GM21360 (cell line): ENCODE results near the gene ARHGEF7.
"Not testable (repeated sequence)": the region's sequence is repeated elsewhere in the genome, so short reads cannot be mapped to it uniquely, and the experiment has no call there.

ENCODE experiments used
- ATAC-seq: cut with Tn5 transposase; IDR thresholded peaks from one replicate; pipeline ENCODE4 v1.9.1; 2021; ENCODE audit warnings: mild to moderate bottlenecking, moderate library complexity; ENCODE audit not compliant: unreplicated experiment

The ARHGEF7 gene, protein sequence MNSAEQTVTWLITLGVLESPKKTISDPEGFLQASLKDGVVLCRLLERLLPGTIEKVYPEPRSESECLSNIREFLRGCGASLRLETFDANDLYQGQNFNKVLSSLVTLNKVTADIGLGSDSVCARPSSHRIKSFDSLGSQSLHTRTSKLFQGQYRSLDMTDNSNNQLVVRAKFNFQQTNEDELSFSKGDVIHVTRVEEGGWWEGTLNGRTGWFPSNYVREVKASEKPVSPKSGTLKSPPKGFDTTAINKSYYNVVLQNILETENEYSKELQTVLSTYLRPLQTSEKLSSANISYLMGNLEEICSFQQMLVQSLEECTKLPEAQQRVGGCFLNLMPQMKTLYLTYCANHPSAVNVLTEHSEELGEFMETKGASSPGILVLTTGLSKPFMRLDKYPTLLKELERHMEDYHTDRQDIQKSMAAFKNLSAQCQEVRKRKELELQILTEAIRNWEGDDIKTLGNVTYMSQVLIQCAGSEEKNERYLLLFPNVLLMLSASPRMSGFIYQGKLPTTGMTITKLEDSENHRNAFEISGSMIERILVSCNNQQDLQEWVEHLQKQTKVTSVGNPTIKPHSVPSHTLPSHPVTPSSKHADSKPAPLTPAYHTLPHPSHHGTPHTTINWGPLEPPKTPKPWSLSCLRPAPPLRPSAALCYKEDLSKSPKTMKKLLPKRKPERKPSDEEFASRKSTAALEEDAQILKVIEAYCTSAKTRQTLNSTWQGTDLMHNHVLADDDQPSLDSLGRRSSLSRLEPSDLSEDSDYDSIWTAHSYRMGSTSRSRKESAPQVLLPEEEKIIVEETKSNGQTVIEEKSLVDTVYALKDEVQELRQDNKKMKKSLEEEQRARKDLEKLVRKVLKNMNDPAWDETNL

DNA sequence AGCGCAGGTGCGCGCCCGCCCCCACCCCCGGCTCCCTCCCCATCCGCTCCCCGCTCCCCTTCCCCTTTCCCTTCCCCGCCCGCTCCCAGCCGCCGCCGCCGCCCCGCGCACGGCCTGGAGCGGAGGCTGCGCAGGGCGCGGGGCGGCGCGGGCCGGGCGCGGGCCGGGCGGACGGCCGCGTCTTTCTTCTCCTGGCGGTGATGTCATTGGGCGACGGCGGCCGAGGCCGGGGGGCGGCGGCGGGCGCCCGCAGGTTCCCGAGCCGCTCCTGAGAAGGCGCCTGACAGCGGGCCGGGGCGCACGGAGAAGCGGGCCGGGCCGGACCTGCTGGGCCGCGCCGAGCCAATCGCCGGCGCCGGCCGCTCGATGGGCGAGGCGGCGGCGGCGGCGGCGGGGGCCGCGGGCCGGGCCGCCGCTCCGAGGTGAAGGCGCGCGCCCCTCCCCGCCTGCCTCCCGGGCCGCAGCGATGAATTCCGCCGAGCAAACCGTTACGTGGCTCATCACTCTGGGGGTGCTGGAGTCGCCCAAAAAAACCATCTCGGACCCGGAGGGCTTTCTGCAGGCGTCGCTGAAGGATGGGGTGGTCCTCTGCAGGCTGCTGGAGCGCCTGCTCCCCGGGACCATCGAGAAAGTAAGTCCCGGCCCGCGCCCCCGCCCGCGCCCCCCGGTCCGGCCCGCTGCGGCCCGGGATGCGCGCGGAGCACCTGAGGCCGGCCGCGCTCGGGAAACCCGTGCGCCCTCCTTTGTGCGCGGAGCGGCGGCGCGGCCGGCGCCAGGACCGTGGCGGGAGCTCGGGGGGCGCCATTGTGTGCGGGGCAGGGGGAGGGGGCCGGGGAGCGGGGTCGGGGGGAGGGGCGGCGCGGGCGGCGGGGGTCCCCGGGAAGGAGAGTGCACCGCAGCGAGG, at the start of gene ARHGEF7:
Gene ARHGEF7, plus strand, starts transcription at position 250 of the 904 bp plus-strand sequence. Its CDS starts 217 bp downstream, at position 467.
- no peak for ATAC-seq

DNA sequence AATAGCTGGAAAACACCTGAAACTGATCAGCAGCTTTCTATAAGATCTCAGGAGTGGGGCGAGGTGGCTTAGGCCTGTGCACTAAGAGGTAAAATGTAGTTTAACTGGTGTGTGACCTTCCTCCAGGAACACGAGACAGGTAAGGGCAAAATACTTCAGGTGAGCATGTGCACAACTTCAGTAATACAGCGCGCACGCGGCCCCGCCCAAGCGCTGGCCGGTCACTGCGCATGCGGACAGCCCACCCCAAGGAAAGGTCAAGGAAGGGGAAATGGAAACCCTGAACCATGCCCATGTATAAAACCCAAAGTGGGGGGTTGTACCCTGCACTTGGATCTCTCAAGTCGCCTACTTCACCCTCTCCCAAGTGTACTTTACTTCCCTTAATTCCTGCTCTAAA, 49.4 kb upstream of the ARHGEF7 start:
- no peak for ATAC-seq

DNA sequence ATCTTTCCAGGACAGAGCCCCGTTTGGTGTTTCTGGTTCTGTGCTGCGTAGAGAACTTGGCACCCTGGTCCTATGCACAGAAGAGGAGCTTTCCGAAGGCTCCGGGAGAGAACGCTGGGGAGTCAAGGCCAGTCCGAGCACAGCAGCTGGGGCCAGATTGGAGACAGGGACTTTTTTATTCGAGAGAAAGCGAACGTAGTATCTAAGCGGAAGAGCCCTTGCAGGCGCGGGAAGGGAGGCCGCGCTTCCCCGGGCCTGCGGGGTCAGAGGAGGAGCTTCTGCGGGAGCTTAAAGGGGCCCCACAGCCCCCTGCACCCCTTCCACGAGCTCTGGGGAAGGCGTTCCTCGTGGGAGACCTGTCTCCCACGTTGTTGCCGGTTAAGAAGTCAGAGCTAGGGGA, 48.6 kb upstream of the ARHGEF7 start:
- no peak for ATAC-seq

DNA sequence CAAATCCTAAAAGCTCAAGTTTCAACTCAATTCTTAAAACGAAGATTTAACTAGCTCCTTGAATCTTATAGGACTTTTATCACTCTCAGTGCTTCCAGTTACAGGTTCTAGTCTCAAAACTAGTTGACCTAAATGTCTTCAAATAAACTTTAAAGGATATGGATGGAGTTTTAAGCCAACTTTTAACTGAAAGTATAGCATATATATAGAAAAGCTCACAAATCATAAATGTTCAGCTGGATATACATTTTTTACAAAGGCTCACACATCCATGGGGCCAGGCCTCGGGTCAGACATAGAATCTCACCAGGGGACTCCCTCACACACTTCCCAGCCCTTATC, 47.1 kb upstream of the ARHGEF7 start:
- ATAC-seq = no peak

DNA sequence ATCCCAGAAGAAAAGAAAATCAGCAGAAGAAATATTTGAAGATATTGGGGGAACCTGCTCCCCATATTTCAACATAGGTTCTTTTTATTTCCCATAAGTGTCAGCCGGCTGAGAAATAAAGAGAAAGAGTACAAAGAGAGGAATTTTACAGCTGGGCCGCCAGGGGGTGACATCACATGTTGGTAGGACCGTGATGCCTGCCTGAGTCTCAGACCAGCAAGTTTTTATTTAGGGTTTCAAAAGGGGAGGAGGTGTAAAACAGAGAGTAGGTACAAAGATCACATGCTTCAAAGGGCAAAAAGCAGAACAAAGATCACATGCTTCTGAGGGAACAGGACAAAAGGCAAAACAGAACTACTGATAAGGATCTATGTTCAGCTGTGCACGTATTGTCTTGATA, 44.0 kb upstream of the ARHGEF7 start:
- ATAC-seq = not testable (repeated sequence)

DNA sequence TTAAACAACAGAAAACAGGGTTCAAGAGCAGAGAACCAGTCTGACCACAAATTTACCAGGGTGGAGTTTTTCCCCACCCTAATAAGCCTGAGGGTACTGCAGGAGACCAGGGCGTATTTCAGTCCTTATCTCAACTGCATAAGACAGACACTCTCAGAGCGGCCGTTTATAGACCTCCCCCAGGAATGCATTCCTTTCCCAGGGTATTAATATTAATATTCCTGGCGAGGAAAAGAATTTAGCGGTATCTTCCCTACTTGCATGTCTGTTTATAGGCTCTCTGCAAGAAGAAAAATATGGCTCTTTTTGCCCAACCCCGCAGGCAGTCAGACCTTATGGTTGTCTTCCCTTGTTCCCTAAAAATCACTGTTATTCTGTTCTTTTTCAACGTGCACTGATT, 43.6 kb upstream of the ARHGEF7 start:
- ATAC-seq = not testable (repeated sequence)

DNA sequence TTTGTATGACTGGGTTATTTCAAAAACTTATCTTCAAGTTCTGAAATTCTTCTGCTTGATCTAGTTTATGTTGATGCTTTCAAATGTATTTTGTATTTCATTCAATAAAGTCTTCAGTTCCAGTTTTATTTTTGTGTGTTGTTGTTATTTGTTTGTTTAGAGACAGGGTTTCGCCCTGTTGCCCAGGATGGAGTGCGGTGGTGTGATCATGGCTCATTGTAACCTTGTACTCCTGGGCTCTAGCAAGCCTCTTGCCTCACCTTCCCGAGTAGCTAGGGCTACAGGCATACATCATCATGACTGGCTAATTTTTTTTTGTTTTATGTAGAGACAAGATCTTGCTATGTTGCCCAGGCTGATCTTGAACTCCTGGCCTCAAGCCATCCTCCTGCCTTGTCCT, 40.3 kb upstream of the ARHGEF7 start:
- ATAC-seq = no peak

DNA sequence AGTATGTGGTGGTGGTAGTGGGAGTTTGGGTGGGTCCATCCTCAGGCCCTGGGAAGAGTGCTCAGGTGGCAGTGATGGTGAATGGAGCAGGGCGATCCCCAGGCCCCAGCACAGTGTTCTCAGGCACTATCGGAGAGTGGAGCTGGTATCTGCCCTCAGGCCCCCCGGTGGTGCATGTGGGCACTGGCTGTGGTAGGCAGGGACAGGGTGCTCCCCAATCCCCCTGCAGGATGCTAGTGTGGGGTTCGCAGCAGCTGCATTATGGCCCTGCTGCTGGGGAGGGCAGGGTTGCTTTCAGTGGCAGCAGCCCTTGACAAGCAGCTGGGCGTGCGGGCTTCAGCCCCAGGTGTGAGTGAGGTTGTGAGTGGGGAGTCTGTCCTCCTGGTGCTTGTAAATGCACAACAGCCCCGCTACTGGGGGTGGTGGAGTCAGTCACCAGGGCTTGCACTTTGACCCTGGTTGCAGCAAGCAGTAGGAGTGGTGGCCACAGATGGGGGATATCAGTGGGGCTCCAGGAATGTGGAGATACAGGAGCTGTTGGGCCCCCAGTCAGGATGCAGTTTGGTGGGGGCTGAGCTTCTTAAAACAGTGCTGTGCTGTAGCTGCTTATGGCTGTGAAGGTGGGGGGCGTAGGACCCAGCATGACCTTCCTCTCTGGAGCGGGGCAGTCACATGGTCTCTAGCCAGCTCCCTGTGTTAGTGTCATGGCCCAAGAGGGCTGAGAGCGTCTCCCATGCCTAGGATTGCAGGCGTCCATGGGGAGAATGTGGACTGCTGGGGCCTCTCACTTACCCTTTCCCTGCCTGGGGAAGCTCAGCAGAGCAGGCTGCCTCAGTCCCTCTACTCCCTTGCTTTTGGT, 38.7 kb upstream of the ARHGEF7 start:
- no peak for ATAC-seq

DNA sequence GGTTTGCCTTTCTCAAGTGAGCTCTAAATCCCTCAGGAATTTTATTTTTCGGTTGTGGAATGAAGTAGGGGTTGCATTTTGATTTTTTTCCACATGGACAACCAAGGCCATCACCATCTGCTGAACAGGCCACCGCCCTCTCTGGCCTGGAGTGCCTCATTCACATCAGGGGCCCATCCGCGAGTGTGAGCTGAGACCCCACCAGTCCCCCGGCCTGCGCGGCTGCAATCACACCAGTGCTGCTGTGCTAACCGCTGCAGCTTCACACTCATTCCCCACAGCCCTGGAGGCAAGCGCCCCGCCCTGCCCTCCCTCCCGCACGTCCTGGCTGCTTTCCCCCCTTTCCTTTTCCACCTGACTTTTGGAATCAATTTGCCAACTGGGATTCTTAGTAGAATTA, 35.7 kb upstream of the ARHGEF7 start:
- ATAC-seq = no peak

DNA sequence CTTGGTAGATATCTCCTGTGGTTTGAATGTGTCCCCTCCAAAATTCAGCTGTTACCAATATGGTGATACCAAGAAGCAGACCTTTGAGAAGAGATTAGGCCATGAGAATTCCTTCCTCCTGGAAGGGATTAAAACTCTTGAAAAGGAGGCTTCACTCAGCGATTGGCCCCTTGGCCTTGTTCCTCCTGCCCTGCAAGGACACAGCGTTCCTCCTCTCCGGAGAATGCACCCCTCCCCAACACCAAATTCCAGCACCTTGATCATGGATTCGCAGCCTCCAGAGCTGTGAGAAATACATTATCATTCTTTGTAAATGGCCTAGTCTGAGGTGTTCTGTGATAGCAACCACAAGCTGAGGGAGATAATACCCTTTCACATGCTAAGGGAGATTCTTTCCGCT, 34.5 kb upstream of the ARHGEF7 start:
- no peak for ATAC-seq

DNA sequence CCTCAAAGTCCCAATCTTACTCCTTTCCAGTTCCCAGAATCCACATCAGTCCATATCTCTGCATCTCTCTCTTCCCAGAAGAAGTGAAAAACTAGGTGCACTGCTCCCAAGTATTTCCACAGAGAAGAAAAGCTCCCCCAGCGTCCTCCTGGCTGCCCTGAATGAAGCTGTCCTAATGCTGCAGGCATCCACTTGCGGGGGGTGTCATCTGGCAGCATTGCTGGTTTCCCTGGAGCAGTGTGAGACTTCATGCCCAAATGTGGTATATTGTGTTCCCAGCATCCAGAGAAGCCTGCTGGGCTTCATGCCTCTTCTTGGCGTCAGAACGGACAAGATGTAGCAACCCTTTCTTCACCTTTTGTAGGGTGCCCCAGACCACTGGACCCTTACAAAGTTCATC, 32.9 kb upstream of the ARHGEF7 start:
- no peak for ATAC-seq

DNA sequence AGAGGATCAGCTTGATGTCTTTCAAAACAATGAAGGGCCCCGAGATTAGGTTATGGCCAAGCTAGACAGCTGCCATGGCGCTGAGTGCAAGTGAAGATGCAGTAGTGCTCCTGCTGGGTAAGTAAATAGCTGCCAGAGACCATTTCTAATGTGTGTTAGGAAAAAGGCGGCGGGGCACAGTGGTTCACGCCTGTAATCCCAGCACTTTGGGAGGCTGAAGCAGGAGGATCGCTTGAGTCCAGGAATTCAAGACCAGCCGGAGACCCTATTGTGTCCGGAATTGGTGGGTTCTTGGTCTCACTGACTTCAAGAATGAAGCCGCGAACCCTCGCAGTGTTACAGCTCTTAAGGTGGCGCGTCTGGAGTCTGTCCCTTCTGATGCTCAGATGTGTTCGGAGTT, 32.3 kb upstream of the ARHGEF7 start:
- not testable (repeated sequence) for ATAC-seq

DNA sequence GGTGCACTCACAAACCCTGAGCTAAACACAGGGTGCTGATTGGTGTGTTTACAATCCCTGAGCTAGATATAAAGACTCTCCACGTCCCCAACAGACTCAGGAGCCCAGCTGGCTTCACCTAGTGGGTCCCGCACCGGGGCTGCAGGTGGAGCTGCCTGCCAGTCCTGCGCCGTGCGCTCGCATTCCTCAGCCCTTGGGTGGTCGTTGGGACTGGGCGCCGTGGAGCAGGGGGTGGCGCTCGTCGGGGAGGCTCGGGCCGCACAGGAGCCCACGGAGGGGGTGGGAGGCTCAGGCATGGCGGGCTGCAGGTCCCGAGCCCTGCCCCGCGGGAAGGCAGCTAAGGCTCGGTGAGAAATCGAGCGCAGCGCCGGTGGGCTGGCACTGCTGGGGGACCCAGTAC, 31.4 kb upstream of the ARHGEF7 start:
- ATAC-seq = not testable (repeated sequence)

DNA sequence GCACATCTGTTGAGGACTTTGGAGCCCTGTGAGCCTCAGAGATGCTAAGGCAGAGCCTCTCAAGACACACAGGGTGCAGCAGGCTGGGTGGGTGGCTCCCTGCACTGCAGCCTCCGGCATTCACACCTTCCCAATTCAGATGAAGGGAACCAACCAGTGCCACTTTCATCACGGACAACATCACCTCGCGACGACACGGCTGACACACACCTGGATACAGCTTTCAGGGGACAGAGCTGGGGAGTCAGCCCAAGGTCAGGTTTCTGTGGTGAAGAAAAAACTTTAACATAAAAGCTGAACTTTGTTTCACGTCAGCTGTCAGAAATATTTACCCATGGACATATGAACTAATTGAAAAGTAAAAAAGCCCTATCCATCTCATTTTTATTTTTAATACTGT, 24.9 kb upstream of the ARHGEF7 start:
- ATAC-seq = no peak

DNA sequence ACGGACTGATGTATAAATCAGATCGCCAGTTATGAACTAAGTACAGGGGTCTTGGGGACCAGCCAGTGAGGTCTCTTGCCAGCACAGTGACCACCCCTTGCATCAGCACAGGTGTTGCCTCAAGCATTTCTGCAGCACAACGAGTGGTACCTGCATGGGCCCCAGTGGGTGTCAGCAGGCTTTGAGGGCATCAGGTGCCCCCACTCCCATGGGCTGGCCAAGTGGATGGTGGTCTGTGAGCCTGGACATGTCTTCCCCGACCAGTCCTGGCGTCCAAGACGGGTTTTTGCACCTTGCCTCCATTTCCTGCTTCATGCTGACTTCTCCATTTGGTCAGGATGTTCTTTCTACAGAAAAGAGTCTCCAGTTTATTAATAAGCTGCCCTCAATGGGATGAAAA, 22.4 kb upstream of the ARHGEF7 start:
- ATAC-seq = no peak

DNA sequence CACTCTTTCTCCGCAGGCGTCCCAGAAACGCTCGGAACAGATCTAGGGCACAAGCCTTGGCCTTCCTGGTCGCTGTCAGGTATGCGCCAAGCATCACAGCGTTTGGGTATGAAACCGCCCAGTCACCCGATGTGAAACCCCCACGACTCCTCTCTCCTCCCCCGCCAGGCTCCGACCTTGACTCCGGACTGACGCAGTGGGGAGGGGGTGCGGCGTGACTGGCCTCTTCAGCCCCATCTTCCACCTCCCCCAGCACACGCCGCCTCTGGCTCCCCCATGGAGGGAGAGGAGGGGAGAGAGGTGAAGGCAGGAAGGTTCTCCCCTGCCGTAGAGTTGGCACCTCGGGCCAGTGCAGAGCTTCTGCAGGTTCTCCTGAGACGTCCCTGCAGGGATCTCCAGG, 22.0 kb upstream of the ARHGEF7 start:
- ATAC-seq = no peak

DNA sequence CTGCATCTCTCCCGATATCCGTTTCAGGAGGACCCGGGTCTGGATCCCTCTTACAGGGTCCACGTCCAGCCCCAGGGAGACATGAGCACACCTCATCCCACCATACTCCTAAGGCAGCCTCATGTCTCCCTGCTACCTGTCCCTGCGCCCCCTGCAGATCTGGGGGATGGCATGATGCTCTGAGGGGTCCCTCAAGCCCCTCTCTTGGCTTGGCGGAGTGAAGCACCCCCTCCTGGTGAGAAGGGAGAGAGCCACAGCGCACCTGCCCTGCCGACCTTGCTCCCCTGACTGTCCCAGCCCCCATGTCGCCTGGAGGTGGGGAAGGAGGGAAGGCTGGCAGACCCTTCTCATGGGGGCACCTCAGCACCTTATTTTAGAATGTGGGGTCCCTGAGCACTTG, 21.5 kb upstream of the ARHGEF7 start:
- ATAC-seq = no peak

DNA sequence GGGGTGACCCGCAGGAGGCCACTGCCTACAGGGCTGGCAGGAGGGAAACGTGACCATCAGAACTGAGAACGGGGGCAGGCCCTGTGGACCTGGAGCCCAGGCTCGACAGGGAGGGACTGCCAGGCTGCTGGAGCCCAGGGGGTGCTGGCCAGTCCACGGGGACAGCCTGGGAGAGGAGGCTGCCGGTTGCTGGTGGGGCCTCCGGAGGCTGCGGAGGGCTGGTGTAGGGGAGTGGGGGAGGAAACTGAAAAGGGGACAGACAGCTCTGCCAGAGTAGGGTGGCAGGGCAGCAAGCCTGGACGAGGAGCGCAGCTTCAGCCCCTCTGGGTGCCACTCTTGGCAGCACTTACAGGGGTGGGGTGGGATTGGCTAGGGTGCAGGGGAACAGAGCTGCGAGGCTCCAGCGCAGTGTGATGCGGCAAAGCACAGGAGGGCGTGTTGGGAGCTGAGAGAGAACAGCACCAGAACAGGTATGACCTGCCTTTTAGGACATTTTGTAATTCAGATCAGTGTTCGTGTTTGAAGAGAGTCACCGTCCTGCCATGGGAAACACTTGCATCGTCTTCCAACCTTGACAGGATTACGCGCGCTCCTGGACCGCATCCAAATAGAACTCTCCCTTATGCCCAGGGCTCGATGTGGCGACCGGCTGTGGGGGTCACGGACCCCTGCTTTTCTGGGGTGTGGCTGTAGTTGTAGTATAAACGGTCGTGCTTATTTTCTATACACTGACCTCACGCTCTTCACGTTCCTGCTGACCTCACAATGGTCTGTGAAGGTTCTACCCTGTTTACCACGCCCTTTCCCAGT, 19.9 kb upstream of the ARHGEF7 start:
- no peak for ATAC-seq

DNA sequence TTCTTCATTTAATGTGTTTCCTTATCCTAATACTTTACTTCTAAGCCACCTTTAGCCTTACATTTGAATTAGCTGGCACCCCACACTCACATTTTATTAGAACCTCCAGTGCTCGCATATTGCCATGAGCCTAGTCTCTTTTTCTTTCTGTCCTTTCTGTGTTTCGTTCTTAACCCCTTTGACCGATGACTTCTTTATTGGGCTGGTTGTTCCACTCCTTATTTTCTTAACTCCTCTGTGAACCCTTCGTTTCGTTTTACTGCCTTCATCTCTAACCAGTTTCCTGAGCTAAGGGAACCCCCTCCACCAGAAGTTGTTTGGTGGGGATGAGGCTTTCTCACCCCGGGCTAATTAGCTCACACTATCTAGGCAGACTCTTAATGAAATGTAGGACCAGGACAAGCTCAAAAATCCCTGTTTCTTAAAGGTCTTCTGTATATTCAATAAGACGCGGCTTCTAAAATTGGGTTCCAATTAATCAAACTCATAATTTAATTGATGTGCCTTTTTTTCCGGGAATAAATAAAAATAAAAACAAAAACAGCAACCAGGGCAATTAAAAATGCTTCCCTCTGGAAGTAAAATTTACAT, 19.1 kb upstream of the ARHGEF7 start:
- no peak for ATAC-seq
